A673 (cell line): ENCODE data around the gene CNGA2. TPM values are rescaled to one million over a fixed set of nuclear protein-coding genes. Genes with fewer than 3 reads are reported as not detected.

Experiments used
- BruUV-seq: library from RNA; stranded (reverse); fragments of 400-500 nt; replicated peaks from 2 replicates; lab custom pipeline; 2021; lab: Mats Ljungman, UMichigan
- CTCF ChIA-PET: fragments of 300-600 bp; sonication (Branson Sonifier 250); formaldehyde crosslinking; loops from one replicate; lab custom pipeline; 2022; ENCODE audit warnings: antibody characterized with exemption; lab: Charles Lee
- POLR2A ChIA-PET: fragments of 300-600 bp; sonication (Branson Sonifier 250); formaldehyde crosslinking; loops from one replicate; lab custom pipeline; 2022; ENCODE audit warnings: antibody characterized with exemption; ENCODE audit not compliant: low non-redundant PET; lab: Charles Lee
- DNase-seq: peaks from one replicate; pipeline ENCODE4 v3.0.0-alpha.2; 2015; ENCODE audit warnings: low spot score
- H3K27ac ChIP-seq: fragments of 200-600 bp; sonication (generic); 2 replicates; pipeline ENCODE4 v1.5.1; 2016; ENCODE audit warnings: mixed run types, low read depth, mild to moderate bottlenecking, mixed read lengths, antibody characterized with exemption, low read length; ENCODE audit not compliant: poor library complexity, severe bottlenecking
- H3K27me3 ChIP-seq: fragments of 200-600 bp; sonication (generic); replicated peaks from 2 replicates; pipeline ENCODE4 v1.6.1; 2017; ENCODE audit warnings: mixed run types, low read depth, mild to moderate bottlenecking, mixed read lengths, antibody characterized with exemption, low read length; ENCODE audit not compliant: insufficient read depth, poor library complexity
- H3K36me3 ChIP-seq: fragments of 200-600 bp; sonication (generic); 2 replicates; pipeline ENCODE4 v1.6.1; 2016; ENCODE audit warnings: mixed run types, mild to moderate bottlenecking, mixed read lengths, antibody characterized with exemption, low read length; ENCODE audit not compliant: insufficient read depth, poor library complexity, severe bottlenecking
- H3K4me1 ChIP-seq: fragments of 200-600 bp; sonication (generic); 2 replicates; pipeline ENCODE4 v1.6.1; 2017; ENCODE audit warnings: mixed run types, mild to moderate bottlenecking, mixed read lengths, antibody characterized with exemption, low read length; ENCODE audit not compliant: insufficient read depth, poor library complexity, severe bottlenecking
- H3K4me3 ChIP-seq: fragments of 200-600 bp; sonication (generic); 2 replicates; pipeline ENCODE4 v1.5.1; 2016; ENCODE audit warnings: low read depth, mixed run types, mild to moderate bottlenecking, mixed read lengths, low read length; ENCODE audit not compliant: poor library complexity, severe bottlenecking
- H3K9me3 ChIP-seq: fragments of 200-600 bp; sonication (generic); 2 replicates; pipeline ENCODE4 v1.6.1; 2016; ENCODE audit warnings: mixed run types, low read depth, mild to moderate bottlenecking, mixed read lengths, antibody characterized with exemption, low read length; ENCODE audit not compliant: poor library complexity, severe bottlenecking
- EZH2 ChIP-seq: fragments of 200-600 bp; sonication (generic); IDR thresholded peaks from 2 replicates; pipeline ENCODE4 v1.6.1; 2017; ENCODE audit warnings: borderline replicate concordance, low read depth, mild to moderate bottlenecking, mixed read lengths, antibody characterized with exemption, low read length; ENCODE audit not compliant: poor library complexity, severe bottlenecking
- intact Hi-C: fragments of 100-400 bp; cut with micrococcal nuclease; formaldehyde crosslinking; loops from one replicate; pipeline ENCODE4 v1.10.0; 2022; ENCODE audit not compliant: unreplicated experiment
- total RNA-seq: library from RNA; stranded (reverse); gene quantifications from 2 replicates; pipeline ENCODE4 v1.2.3, GENCODE V29; 2021
- TF ChIP-seq, protein P1 (sequence below): fragments of 300-800, 200-600 bp; sonication (generic); conservative IDR thresholded peaks from 2 replicates; pipeline ENCODE4 v1.5.1; 2017; ENCODE audit warnings: low read depth, mild to moderate bottlenecking, antibody characterized with exemption, low read length, moderate library complexity, mixed read lengths

Gene CNGA2
- total RNA-seq, 1 experiment from 2014 or later: not detected

DNA sequence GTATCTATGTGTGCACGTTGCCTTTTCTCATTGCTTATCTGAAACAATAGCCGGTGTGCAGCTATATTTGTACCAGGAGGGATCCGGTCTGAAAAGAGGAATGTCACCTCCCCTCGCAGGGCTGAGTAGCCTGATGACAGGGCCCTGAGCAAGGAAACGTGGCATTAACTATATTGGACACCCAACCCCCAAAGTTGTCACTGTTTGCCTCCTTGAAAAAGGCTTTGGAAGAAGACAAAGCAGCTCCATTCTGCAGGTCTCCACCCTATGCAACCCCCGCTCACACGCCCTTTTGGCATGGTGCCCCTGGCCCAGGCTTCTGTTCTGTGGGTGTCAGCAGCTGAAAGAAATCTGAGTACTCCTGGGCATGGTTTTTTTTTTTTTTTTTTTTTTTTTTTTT lies 31.1 kb upstream of the CNGA2 start:
- Histone ChIP-seq H3K36me3 (no peaks in the 10 kb centered on the region), H3K27ac (no peak overlapping the region), H3K4me1 (no peaks in the 10 kb centered on the region), H3K4me3 (no peak overlapping the region), H3K27me3 (no peaks in the 10 kb centered on the region), H3K9me3 (no peaks in the 10 kb centered on the region)
- POLR2A ChIA-PET: no interaction called here
- TF ChIP-seq, protein P1, sequence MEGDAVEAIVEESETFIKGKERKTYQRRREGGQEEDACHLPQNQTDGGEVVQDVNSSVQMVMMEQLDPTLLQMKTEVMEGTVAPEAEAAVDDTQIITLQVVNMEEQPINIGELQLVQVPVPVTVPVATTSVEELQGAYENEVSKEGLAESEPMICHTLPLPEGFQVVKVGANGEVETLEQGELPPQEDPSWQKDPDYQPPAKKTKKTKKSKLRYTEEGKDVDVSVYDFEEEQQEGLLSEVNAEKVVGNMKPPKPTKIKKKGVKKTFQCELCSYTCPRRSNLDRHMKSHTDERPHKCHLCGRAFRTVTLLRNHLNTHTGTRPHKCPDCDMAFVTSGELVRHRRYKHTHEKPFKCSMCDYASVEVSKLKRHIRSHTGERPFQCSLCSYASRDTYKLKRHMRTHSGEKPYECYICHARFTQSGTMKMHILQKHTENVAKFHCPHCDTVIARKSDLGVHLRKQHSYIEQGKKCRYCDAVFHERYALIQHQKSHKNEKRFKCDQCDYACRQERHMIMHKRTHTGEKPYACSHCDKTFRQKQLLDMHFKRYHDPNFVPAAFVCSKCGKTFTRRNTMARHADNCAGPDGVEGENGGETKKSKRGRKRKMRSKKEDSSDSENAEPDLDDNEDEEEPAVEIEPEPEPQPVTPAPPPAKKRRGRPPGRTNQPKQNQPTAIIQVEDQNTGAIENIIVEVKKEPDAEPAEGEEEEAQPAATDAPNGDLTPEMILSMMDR: no peak
- no peak for TF ChIP-seq EZH2
- intact Hi-C loops: no loop called here
- DNase-seq: no peak
- CTCF ChIA-PET: no interaction called here
- no TSS peak for BruUV-seq

DNA sequence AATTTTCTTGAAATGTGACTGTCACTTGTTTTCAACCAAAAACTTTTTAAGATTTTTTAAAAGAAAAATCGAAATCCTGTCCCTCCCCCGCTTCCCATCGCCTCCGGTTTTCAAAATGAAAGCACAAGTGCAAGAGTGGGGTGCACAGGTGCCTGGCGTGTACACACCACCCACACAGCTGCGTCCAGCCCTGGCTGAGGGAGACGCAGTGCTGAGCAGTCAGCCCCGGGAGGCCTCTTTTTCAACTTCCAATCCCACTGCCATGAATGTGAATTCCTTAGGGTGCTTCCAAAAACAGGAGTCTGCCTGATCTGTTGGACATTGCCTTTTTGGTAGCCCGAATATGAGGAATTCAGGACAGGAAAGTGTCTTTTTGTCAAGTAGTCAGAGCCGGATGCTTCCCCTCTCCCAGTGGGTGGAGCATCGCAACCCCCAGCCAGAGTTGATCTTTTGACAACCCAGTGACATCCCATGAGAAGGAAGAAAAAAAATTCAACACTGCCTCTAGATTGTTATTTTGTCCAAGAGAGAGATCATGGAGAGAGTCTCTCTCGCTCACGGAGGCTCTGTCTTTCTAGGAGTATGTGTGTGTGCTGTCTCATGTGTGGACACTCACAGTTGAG lies 30.4 kb upstream of the CNGA2 start:
- ChIA-PET CTCF (no interaction called here), POLR2A (no interaction called here)
- no peak overlapping the region for H3K27ac ChIP-seq
- H3K27me3 ChIP-seq: no peaks in the 10 kb centered on the region
- H3K36me3 ChIP-seq: no peaks in the 10 kb centered on the region
- no peaks in the 10 kb centered on the region for H3K9me3 ChIP-seq
- TF ChIP-seq EZH2: no peak
- TF ChIP-seq, protein P1: no peak
- DNase-seq: no peak
- no TSS peak for BruUV-seq
- no peaks in the 10 kb centered on the region for H3K4me1 ChIP-seq
- H3K4me3 ChIP-seq: no peak overlapping the region
- intact Hi-C loops: no loop called here

DNA sequence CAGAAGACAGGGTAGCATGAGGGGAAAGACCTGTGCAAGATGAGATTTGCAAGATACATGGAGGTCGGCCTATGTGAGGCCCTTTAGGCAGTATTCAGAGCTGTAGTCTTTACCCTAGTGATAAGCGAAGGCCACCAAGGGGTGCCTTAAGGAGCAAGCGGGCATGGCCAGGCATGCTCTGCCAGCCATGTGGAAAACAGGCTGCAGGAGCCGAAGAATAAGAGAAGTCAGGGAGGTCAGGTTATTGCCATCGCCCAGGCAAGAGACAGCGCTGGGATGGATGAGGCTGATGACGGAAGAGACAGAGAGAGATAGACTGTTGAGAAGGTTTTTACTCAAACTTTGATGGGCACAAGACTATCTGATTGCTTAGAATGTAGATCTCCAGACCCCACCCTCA lies 25.7 kb upstream of the CNGA2 start:
- H3K4me1 ChIP-seq: no peaks in the 10 kb centered on the region
- H3K36me3 ChIP-seq: no peaks in the 10 kb centered on the region
- no peak overlapping the region for H3K4me3 ChIP-seq
- H3K27ac ChIP-seq: no peak overlapping the region
- BruUV-seq: no TSS peak
- TF ChIP-seq, protein P1: no peak
- TF ChIP-seq EZH2: no peak
- DNase-seq: no peak
- H3K9me3 ChIP-seq: no peaks in the 10 kb centered on the region
- no peaks in the 10 kb centered on the region for H3K27me3 ChIP-seq
- POLR2A ChIA-PET: no interaction called here
- intact Hi-C loops: no loop called here
- CTCF ChIA-PET: no interaction called here
